Measurements from ENCODE around the gene HOMER2. TPM values are rescaled to one million over a fixed set of nuclear protein-coding genes. Genes with fewer than 3 reads are reported as not detected.
"Not testable (repeated sequence)": the region's sequence is repeated elsewhere in the genome, so short reads cannot be mapped to it uniquely, and the experiment has no call there.

HOMER2 gene
- total and polyA plus RNA-seq, 9 of the 15 experiments (the other 6 are each of a cell fraction or from before 2014, with no cell fraction given), result 0.13 to 0.47 (median 0.29) TPM; not detected in 1

- TF ChIP-seq TSHZ1 (CRISPR knock-in tag; IDR thresholded peaks at IDR 0.05) (no peak), SNIP1 (IDR thresholded peaks at IDR 0.05; ENCODE audit: low read depth) (no peak), MCM5 (IDR thresholded peaks at IDR 0.05; ENCODE audit: low read depth) (no peak), NCOA6 (IDR thresholded peaks at IDR 0.05) (no peak)
These were observed 57.5 kb downstream of the HOMER2 start (continued) for GRCh38 chr15:82894971-82895520.

GRCh38 chr15:82893473-82893872 is 59.0 kb downstream of the HOMER2 start:
- POLR2A ChIA-PET, result interaction anchor here (1.3 to 1.4 kb wide), 2 partner anchors 11 to 92 kb away, joined by 3 to 4 read pairs; partner anchors contain the start of gene RAMAC
- H3K9me3 ChIP-seq (replicated peaks; ENCODE audit: control insufficient read depth, insufficient read depth, low read depth, low read length); CTCF ChIA-PET (ENCODE audit: low intra/inter-chr PET ratio); H3K79me2 ChIP-seq (ENCODE audit: control insufficient read depth, insufficient read depth, low read length); H3K4me1 ChIP-seq (replicated peaks in 1 of 2; ENCODE audit: control insufficient read depth in 2 of 2, insufficient read depth in 2 of 2, low read length in 2 of 2); FAIRE-seq; H4K20me1 ChIP-seq (replicated peaks; ENCODE audit: control insufficient read depth, insufficient read depth, low read length); H3K9ac ChIP-seq (ENCODE audit: insufficient read depth in 1 of 2, low read depth in 2 of 2, low read length in 2 of 2); H2AFZ ChIP-seq (ENCODE audit: low read depth, low read length); H3K36me3 ChIP-seq (ENCODE audit: control insufficient read depth, insufficient read depth, low read length); H3K27ac ChIP-seq (ENCODE audit: extremely low read depth, low read depth, low read length); BruUV-seq (replicated peaks); intact Hi-C loops (cut with micrococcal nuclease); DNase-seq (ENCODE audit: extremely low read depth in 1 of 4, low spot score in 3 of 4); H3K4me3 ChIP-seq; H3K9me1 ChIP-seq (ENCODE audit: control insufficient read depth, insufficient read depth, low read length); in situ Hi-C loops (cut with MboI); H3K4me2 ChIP-seq (ENCODE audit: insufficient read depth, low read length); TF ChIP-seq ATF3 (CRISPR knock-in tag; conservative IDR thresholded peaks at IDR 0.05): not testable (repeated sequence)
- TF ChIP-seq RAD51 (IDR thresholded peaks at IDR 0.05; ENCODE audit: borderline replicate concordance, low read depth) (0 out of 2 replicates have a peak, but pooled peaks have one; percentile 40), ZNF384 (IDR thresholded peaks at IDR 0.05; ENCODE audit: low read depth, low read length) (peak; percentile 66; the same call in 1 of the 2 replicates), BHLHE40 (IDR thresholded peaks at IDR 0.05; ENCODE audit: low read length) (peak; percentile 43), TFE3 (CRISPR knock-in tag; IDR thresholded peaks at IDR 0.05) (peak; percentile 41; the same call in 1 of the 2 replicates), CEBPB (tag; IDR thresholded peaks at IDR 0.05) (peak; percentile 69), USF2 (CRISPR knock-in tag; IDR thresholded peaks at IDR 0.05) (peak; percentile 34), ATF3 (IDR thresholded peaks at IDR 0.05) (peak; percentile 75), CEBPG (CRISPR knock-in tag; IDR thresholded peaks at IDR 0.05) (peak; percentile 60; the same call in 1 of the 2 replicates), CEBPG (tag; conservative IDR thresholded peaks at IDR 0.05 in 1 of 2, IDR thresholded peaks at IDR 0.05 in 1 of 2) (peak; percentile 54 to 81)
- WGBS (ENCODE audit: insufficient coverage, low coverage, missing lambda C conversion rate), result 27% methylated on average over 10 of the region's 12 CpGs
- H3K27me3 ChIP-seq (ENCODE audit: control insufficient read depth in 2 of 2, insufficient read depth in 2 of 2, low read length in 2 of 2), result peaks cover 42 to 58% of the 10 kb centered on the region in 2 experiments
- 0 out of 3 replicates have a peak, but pooled peaks have one; percentile 17 for ATAC-seq

All from K562 (cell line).